ENCODE measurements around the gene GNAZ.
"Not testable (repeated sequence)": the region's sequence is repeated elsewhere in the genome, so short reads cannot be mapped to it uniquely, and the experiment has no call there.

GNAZ gene

GRCh38 chr22:23122216-23122957 lies 52.1 kb downstream of the GNAZ start:
- no peak for DNase-seq

GRCh38 chr22:23122992-23123803 lies 52.9 kb downstream of the GNAZ start:
- DNase-seq = no peak

- DNase-seq = no peak
Observed at GRCh38 chr22:23123804-23124254, 53.5 kb downstream of the GNAZ start.

GRCh38 chr22:23124611-23125511 lies 54.5 kb downstream of the GNAZ start:
- DNase-seq = no peak

GRCh38 chr22:23125512-23126103 lies 55.3 kb downstream of the GNAZ start:
- no peak for DNase-seq

- no peak for DNase-seq
Observed at GRCh38 chr22:23126165-23127054, 56.1 kb downstream of the GNAZ start.

GRCh38 chr22:23127055-23127756 lies 56.9 kb downstream of the GNAZ start:
- no peak for DNase-seq

GRCh38 chr22:23127788-23128187 lies 57.5 kb downstream of the GNAZ start:
- DNase-seq = no peak

- peak; percentile 77 for DNase-seq
Observed at GRCh38 chr22:23128269-23129108, 58.2 kb downstream of the GNAZ start.

- DNase-seq = no peak
Observed at GRCh38 chr22:23129149-23129548, 58.8 kb downstream of the GNAZ start.

GRCh38 chr22:23130697-23131096 lies 60.4 kb downstream of the GNAZ start:
- no peak for DNase-seq

GRCh38 chr22:23131931-23132330 lies 61.6 kb downstream of the GNAZ start:
- no peak for DNase-seq

GRCh38 chr22:23132376-23133091 lies 62.2 kb downstream of the GNAZ start:
- no peak for DNase-seq

- no peak for DNase-seq
Observed at GRCh38 chr22:23133922-23134321, 63.6 kb downstream of the GNAZ start.

GRCh38 chr22:23136991-23137390 lies 66.7 kb downstream of the GNAZ start:
- DNase-seq = not testable (repeated sequence)

GRCh38 chr22:23137468-23137867 lies 67.1 kb downstream of the GNAZ start:
- no peak for DNase-seq

GRCh38 chr22:23137905-23138561 lies 67.7 kb downstream of the GNAZ start:
- DNase-seq = peak; percentile 64

- DNase-seq = no peak
Observed at GRCh38 chr22:23138584-23139435, 68.5 kb downstream of the GNAZ start.
